CD4-positive, alpha-beta T cell treated with Interleukin-17A for 1 hour (primary cell): ENCODE results near the gene MSANTD7.
"Not testable (repeated sequence)": the region's sequence is repeated elsewhere in the genome, so short reads cannot be mapped to it uniquely, and the experiment has no call there.

Experiments
- DNase-seq: peaks from one replicate; pipeline ENCODE4 v3.0.0-alpha.2; 2020

MSANTD7 gene, protein sequence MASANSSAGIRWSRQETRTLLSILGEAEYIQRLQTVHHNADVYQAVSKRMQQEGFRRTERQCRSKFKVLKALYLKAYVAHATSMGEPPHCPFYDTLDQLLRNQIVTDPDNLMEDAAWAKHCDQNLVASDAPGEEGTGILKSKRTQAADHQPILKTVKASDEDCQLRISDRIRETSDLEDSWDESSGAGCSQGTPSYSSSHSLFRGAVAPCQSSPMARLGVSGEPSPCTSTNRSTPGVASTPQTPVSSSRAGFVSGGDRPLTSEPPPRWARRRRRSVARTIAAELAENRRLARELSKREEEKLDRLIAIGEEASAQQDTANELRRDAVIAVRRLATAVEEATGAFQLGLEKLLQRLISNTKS

DNA sequence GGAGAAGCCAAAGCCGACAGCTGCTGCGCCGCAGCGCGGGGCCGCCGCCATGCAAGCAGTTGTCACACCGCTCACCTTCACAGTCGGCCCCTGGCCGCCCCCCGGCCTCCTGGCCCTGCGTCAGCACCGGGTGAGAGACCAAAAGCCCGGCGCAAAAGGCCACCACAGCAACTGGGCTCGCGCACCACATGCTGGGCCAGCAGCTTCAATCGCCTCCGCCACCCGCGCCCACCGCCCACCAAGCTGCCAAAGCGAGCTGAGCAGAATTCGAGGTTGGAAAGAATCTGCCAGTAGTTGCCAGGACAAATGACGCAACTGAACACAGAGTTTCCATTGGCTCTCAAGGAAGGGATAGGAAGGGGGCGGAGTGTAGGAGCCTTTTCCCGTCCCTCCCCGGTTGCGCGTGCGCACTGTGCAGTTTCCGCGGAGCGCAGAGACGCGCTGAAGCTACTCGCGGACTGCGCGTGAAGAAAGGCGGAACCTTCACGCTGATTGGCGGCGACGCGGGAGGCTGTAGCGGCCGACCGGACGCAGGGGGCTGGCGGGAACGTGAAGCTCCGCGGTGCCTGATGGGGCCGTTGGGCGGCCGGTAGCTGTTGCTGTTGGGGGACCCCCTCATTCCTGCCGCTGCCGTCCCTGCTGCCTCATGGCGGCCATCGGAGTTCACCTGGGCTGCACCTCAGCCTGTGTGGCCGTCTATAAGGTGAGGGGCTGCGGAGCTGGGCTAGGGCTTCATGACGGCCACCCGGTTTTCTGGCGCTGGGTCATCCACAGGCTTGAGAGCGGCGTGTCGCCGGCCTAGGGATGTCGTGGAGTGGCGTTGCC, at the start of gene MSANTD7, which contains the start of the genes CDNF and HSPA14:
Gene MSANTD7 (plus strand): TSS at position 550 of the 825 bp plus-strand sequence. CDS start 3,979 bp downstream, outside the sequence.
Gene CDNF (minus strand): TSS at position 281 of the 825 bp plus-strand sequence. CDS start 91 bp downstream, at position 190.
Gene HSPA14 (plus strand): TSS at position 550 of the 825 bp plus-strand sequence. CDS start 97 bp downstream, at position 647.
- peak; percentile 99 for DNase-seq

- no peak for DNase-seq
These were observed 39.5 kb upstream of the MSANTD7 start for GRCh38 chr10:14798636-14799035.

GRCh38 chr10:14800397-14800796, 37.7 kb upstream of the MSANTD7 start:
- DNase-seq: no peak

GRCh38 chr10:14801723-14802122, 36.4 kb upstream of the MSANTD7 start:
- no peak for DNase-seq

- DNase-seq: no peak
These were observed 34.3 kb upstream of the MSANTD7 start for GRCh38 chr10:14803827-14804226.

DNA sequence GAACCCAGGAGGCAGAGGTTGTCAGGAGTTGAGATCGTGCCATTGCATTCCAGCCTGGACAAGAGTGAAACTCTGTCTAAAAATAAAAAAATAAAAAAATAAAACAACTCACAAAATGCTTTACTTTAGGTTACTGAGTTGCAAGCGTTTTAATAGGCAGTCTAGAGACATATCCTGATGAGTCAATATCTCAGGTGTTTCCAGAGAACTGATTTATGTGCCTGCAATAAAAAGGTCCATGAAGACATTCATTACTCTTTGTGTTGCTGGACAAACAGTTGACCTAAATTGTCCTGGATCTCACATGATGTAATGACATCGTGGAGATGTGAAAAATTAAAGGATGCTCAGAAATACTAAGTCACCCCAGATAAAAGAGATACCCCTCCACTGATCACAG, 31.8 kb upstream of the MSANTD7 start:
- no peak for DNase-seq

DNA sequence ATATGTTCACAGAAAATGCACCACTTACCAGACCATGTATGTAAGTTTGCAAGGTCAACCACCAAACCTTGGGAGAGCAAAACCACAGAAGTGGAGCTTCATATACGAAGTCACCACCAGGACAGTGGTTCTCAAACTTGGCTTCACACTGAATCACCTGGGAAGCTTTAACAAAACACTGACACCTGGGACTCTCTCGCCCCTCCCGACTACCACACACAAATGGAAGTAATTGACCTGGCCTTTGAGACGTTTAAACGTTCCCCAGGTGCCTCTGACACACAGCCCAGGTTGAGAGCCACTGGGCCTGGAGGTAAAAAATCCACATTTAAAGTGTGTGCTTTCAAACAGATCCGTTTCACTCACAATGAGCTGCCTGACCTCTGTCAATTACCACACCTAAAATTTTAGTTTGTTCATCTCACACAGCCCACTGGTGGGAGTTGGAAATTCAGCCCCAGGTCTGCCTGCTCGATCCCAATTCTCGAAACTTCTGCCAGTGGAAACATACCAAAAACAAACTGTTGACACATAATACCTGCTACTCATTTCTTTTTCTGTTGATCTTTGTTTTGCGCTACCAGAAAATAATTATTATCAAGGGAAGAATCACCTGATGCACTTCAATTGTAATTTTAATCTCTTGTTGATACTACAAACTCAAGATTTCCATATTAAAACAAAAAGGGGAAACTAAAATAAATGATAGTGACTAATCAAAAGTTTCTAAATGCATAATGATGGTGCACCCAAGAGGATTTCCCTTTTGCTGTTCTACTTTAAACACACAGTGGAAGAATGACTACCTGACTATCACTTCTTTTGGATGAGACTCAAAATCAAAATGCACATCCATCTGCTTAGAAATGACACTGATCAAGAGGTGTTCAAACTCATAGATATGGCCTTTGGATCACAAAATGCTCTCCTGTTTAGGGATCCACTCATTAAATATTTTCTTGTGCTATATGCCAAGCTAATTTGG, 26.8 kb upstream of the MSANTD7 start:
- DNase-seq: no peak

GRCh38 chr10:14812271-14812670, 25.8 kb upstream of the MSANTD7 start:
- peak; percentile 10 for DNase-seq

GRCh38 chr10:14815681-14816080, 22.4 kb upstream of the MSANTD7 start:
- no peak for DNase-seq

GRCh38 chr10:14816717-14817116, 21.4 kb upstream of the MSANTD7 start:
- not testable (repeated sequence) for DNase-seq

DNA sequence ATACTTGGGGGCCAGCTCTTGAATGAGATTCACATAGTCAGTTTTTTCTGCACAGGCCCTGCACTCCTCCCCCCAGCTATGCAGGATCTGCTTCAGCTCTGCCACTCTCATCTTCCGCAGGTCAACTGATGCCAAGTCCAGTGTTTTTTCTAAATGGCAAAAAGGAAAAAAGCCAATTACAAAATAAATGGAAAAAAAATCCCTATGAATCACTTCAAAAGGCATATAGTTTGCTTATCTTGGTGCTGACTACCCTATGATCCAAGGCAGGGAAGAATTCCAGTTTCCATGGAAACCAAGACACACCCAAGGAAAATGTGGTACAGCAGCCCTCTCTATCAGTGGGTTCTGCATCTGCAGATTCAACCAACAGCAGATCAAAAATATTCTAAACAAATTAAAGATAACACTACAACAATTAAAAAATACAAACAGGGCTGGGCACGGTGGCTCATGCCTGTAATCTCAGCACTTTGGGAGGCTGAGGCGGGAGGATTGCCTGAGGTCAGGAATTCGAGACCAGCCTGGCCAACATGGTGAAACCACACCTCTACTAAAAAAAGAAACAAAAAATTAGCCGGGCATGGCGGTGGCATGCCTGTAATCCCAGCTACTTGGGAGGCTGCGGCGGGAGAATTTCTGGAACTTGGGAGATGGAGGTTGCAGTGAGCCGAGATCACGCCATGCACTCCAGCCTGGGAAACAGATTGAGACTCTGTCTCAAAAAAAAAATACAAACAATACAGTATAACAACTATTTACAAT, 17.9 kb upstream of the MSANTD7 start:
- no peak for DNase-seq

DNA sequence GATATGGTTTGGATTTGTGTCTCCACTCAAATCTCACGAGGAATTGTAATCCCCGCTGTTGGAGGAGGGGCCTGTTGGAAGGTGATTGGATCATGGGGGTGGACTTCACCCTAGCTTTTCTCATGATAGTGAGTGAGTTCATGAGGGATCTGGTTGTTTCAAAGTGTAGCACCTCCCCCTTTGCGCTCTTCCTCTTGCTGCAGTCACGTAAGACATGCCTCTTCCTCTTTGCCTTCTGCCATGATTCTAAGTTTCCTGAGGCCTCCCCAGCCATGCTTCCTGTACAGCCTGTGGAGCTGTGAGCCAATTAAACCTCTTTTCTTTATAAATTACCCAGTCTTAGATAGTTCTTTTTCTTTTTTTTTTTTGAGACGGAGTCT, 17.3 kb upstream of the MSANTD7 start:
- no peak for DNase-seq

DNA sequence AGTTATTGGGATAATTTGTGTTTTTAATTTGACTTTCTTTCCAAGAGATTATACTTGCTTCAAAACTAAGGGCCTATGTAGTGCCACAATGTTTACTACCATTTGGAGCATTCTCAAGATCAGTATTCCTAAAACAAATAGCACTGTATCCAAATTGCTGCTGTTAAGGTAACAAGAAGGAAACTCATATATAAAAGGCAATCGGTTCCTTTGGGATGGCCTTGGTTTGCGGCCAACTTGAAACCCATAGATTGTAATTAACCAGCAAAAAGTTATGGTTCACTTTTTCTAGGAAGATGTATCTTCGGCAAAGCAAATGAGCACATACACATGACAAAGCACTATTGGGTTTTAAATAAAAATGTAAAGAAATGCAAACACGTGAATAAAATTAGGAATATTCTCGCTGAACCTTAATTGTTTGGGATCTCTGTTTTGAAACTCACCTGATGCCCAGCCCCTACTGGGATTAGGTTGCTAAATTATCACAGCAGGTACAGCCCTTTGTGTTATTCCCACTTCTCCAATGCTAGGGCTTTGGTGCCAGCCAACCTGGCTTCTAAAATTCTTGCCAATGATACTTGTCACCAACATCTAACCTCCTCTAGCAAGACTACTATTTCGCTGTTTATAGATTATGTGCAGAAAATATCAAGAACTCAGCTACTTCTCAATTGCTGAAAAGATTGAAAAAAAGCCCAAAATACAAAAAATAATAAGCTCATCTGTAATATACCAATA, 16.3 kb upstream of the MSANTD7 start:
- DNase-seq: no peak

GRCh38 chr10:14822879-14823755, 15.0 kb upstream of the MSANTD7 start:
- DNase-seq: peak; percentile 64

GRCh38 chr10:14823966-14824365, 14.1 kb upstream of the MSANTD7 start:
- no peak for DNase-seq

DNA sequence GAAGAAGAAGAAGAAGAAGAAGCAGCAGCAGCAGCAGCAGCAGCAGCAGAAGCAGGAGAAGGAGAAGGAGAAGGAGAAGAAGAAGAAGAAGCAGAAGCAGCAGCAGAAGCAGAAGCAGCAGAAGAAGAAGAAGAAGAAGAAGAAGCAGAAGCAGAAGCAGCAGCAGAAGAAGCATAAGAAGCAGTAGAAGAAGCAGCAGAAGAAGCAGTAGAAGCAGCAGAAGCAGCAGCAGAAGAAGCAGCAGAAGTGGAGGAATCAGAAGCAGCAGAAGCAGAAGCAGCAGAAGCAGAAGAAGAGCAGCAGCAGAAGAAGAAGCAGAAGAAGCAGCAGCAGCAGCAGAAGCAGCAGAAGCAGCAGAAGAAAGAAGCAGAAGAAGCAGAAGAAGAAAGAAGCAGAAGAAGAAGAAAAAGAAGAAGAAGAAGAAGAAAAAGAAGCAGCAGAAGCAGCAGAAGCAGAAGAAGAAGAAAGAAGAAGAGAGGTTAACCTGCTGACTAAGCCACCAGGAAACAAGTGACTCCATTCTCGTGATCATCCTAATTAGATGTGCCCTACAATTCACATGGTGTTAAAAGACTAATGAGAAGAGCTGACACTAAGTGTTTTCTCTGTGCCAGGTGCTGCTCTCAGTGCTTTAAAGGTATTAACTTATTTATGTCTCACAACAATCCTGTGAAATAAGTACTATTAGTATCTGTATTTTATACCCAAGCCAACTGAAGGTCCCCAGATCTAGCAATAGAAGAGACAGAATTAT, 11.9 kb upstream of the MSANTD7 start:
- DNase-seq: no peak

GRCh38 chr10:14833106-14833505, 5.0 kb upstream of the MSANTD7 start:
- DNase-seq: no peak

- DNase-seq: no peak
These were observed 1.9 kb upstream of the MSANTD7 start for GRCh38 chr10:14836208-14836607.
